Measurements from ENCODE around the gene MPC2. TPM values are rescaled to one million over a fixed set of nuclear protein-coding genes. Genes with fewer than 3 reads are reported as not detected.

MPC2 gene
- total RNA-seq, 1 donor from 2014 or later, result 38.1 TPM

DNA sequence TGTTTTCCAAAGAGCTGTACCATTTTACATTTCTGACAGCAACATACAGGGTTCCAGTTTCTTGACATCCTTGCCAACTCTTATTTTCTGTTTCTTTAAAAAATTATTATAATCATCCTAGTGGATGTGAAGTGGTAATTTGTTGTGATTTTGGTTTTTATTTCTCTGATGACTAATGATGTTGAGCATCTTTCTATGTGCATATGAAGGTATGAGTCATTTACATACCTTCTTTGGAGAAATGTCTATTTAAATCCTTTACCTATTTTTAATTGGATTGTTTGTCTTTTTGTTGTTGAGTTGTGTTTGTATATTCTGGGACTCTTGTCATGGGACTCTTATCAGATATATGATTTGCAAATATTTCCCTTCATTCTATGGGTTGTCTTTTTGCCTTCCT is 20.8 kb upstream of the MPC2 start:
- Histone ChIP-seq H3K4me1 (ENCODE audit: control insufficient read depth in 3 of 3, insufficient read depth in 3 of 3, low read length in 3 of 3) (peaks cover 0 to 4% (median 3%) of the 10 kb centered on the region in 3 donors), H3K4me3 (ENCODE audit: low read length in 3 of 3) (no peak overlapping the region), H3K27me3 (ENCODE audit: control insufficient read depth in 3 of 3, insufficient read depth in 3 of 3, low read length in 3 of 3) (no peaks in the 10 kb centered on the region), H3K27ac (ENCODE audit: low read depth, low read length) (no peak overlapping the region), H3K9me3 (ENCODE audit: control insufficient read depth in 3 of 3, low read length in 3 of 3) (no peaks in the 10 kb centered on the region), H3K36me3 (ENCODE audit: control insufficient read depth in 3 of 3, insufficient read depth in 3 of 3, low read length in 3 of 3) (peaks cover 0 to 23% (median 18%) of the 10 kb centered on the region in 3 donors), H3K9ac (ENCODE audit: low read depth in 1 of 3, low read length in 3 of 3) (no peak overlapping the region)

DNA sequence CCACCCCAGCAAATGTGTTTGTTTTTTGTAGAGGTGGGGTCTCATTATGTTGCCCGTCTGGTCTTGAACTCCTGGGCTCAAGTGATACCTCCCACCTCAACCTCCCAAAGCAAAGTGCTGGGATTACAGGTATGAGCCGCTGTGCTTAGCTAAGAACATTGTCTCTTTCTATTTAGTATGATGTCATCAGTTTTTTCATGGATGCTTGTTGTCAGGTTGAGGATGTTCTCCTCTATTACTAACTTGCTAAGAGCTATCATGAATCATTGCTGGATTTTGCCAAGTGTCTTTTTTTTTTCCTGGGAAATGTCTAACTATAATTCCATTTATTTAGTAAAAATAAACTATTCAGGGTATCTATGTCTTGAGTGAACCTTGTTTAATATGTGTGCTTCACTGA is 19.0 kb upstream of the MPC2 start:
- Histone ChIP-seq H3K4me3 (ENCODE audit: low read length in 3 of 3) (no peak overlapping the region), H3K9me3 (ENCODE audit: control insufficient read depth in 3 of 3, low read length in 3 of 3) (no peaks in the 10 kb centered on the region), H3K27ac (ENCODE audit: low read depth, low read length) (no peak overlapping the region), H3K36me3 (ENCODE audit: control insufficient read depth in 3 of 3, insufficient read depth in 3 of 3, low read length in 3 of 3) (peaks cover 0 to 28% (median 23%) of the 10 kb centered on the region in 3 donors), H3K27me3 (ENCODE audit: control insufficient read depth in 3 of 3, insufficient read depth in 3 of 3, low read length in 3 of 3) (no peaks in the 10 kb centered on the region), H3K4me1 (ENCODE audit: control insufficient read depth in 3 of 3, insufficient read depth in 3 of 3, low read length in 3 of 3) (peaks cover 0 to 4% (median 3%) of the 10 kb centered on the region in 3 donors), H3K9ac (ENCODE audit: low read depth in 1 of 3, low read length in 3 of 3) (no peak overlapping the region)

GRCh38 chr1:167950569-167950968 is 13.7 kb upstream of the MPC2 start:
- peaks cover 0 to 25% (median 22%) of the 10 kb centered on the region in 3 donors for H3K36me3 ChIP-seq (ENCODE audit: control insufficient read depth in 3 of 3, insufficient read depth in 3 of 3, low read length in 3 of 3)
- no peaks in the 10 kb centered on the region for H3K9me3 ChIP-seq (ENCODE audit: control insufficient read depth in 3 of 3, low read length in 3 of 3)
- no peaks in the 10 kb centered on the region for H3K27me3 ChIP-seq (ENCODE audit: control insufficient read depth in 3 of 3, insufficient read depth in 3 of 3, low read length in 3 of 3)
- no peak overlapping the region for H3K27ac ChIP-seq (ENCODE audit: low read depth, low read length)
- no peak overlapping the region for H3K4me3 ChIP-seq (ENCODE audit: low read length in 3 of 3)
- peaks cover 3 to 4% (median 3%) of the 10 kb centered on the region in 3 donors for H3K4me1 ChIP-seq (ENCODE audit: control insufficient read depth in 3 of 3, insufficient read depth in 3 of 3, low read length in 3 of 3)
- no peak overlapping the region for H3K9ac ChIP-seq (ENCODE audit: low read depth in 1 of 3, low read length in 3 of 3)

DNA sequence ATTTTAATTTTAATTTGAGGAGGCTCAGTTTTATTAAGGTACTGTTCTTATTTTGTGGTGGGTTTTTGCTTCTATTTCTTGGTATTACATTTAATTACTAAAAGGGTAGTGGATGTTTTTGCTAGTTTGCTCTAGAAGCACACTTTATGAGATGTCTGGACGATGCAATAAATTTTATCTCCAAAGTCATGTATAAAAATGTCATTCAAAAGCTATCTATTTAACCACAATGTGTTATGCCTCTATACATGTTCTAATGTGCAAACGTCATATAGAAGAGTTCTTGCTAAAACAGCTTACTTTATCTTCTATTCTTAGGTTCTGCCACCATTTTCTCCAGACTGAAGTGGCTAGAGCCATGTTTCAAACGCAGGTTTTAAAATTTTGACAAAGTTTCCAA is 12.9 kb upstream of the MPC2 start:
- no peak overlapping the region for H3K27ac ChIP-seq (ENCODE audit: low read depth, low read length)
- H3K4me1 ChIP-seq (ENCODE audit: control insufficient read depth in 3 of 3, insufficient read depth in 3 of 3, low read length in 3 of 3), result peaks cover 3 to 4% (median 3%) of the 10 kb centered on the region in 3 donors
- H3K27me3 ChIP-seq (ENCODE audit: control insufficient read depth in 3 of 3, insufficient read depth in 3 of 3, low read length in 3 of 3), result no peaks in the 10 kb centered on the region
- H3K36me3 ChIP-seq (ENCODE audit: control insufficient read depth in 3 of 3, insufficient read depth in 3 of 3, low read length in 3 of 3), result peaks cover 0 to 21% (median 19%) of the 10 kb centered on the region in 3 donors
- no peak overlapping the region for H3K9ac ChIP-seq (ENCODE audit: low read depth in 1 of 3, low read length in 3 of 3)
- no peak overlapping the region for H3K4me3 ChIP-seq (ENCODE audit: low read length in 3 of 3)
- H3K9me3 ChIP-seq (ENCODE audit: control insufficient read depth in 3 of 3, low read length in 3 of 3), result no peaks in the 10 kb centered on the region

GRCh38 chr1:167947733-167948132 is 10.9 kb upstream of the MPC2 start:
- Histone ChIP-seq H3K27me3 (ENCODE audit: control insufficient read depth in 3 of 3, insufficient read depth in 3 of 3, low read length in 3 of 3) (no peaks in the 10 kb centered on the region), H3K27ac (ENCODE audit: low read depth, low read length) (no peak overlapping the region), H3K9me3 (ENCODE audit: control insufficient read depth in 3 of 3, low read length in 3 of 3) (no peaks in the 10 kb centered on the region), H3K4me1 (ENCODE audit: control insufficient read depth in 3 of 3, insufficient read depth in 3 of 3, low read length in 3 of 3) (peaks cover 3 to 4% (median 3%) of the 10 kb centered on the region in 3 donors), H3K4me3 (ENCODE audit: low read length in 3 of 3) (no peak overlapping the region), H3K9ac (ENCODE audit: low read depth in 1 of 3, low read length in 3 of 3) (no peak overlapping the region), H3K36me3 (ENCODE audit: control insufficient read depth in 3 of 3, insufficient read depth in 3 of 3, low read length in 3 of 3) (peaks cover 0 to 8% (median 5%) of the 10 kb centered on the region in 3 donors)

GRCh38 chr1:167943541-167943940 is 6.7 kb upstream of the MPC2 start:
- H3K27me3 ChIP-seq (ENCODE audit: control insufficient read depth in 3 of 3, insufficient read depth in 3 of 3, low read length in 3 of 3), result no peaks in the 10 kb centered on the region
- no peak overlapping the region for H3K4me3 ChIP-seq (ENCODE audit: low read length in 3 of 3)
- no peaks in the 10 kb centered on the region for H3K9me3 ChIP-seq (ENCODE audit: control insufficient read depth in 3 of 3, low read length in 3 of 3)
- H3K27ac ChIP-seq (ENCODE audit: low read depth, low read length), result no peak overlapping the region
- H3K4me1 ChIP-seq (ENCODE audit: control insufficient read depth in 3 of 3, insufficient read depth in 3 of 3, low read length in 3 of 3), result peaks cover 0 to 9% (median 0%) of the 10 kb centered on the region in 3 donors
- no peaks in the 10 kb centered on the region for H3K36me3 ChIP-seq (ENCODE audit: control insufficient read depth in 3 of 3, insufficient read depth in 3 of 3, low read length in 3 of 3)
- H3K9ac ChIP-seq (ENCODE audit: low read depth in 1 of 3, low read length in 3 of 3), result no peak overlapping the region

DNA sequence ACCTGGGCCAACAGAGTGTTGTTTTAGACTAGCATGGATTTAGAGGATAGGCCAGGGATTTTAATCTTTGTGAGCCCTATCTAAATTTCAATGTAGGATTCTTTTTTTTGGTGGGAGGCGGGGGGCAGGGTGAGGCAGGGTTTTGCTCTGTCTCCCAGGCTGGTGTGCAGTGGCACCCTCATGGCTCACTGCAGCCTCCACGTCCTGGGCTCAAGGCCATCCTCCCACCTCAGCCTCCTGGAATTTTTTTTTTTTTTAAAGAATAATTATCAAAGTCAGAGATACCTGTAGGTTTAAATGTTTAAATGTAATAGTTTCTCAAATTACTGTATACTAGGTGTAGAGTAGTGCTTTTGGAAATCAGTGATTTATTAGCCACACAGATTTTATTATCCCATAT is 3.4 kb upstream of the MPC2 start:
- no peak overlapping the region for H3K27ac ChIP-seq (ENCODE audit: low read depth, low read length)
- peaks cover 0 to 15% (median 0%) of the 10 kb centered on the region in 3 donors for H3K4me1 ChIP-seq (ENCODE audit: control insufficient read depth in 3 of 3, insufficient read depth in 3 of 3, low read length in 3 of 3)
- H3K4me3 ChIP-seq (ENCODE audit: low read length in 3 of 3), result no peak overlapping the region
- no peaks in the 10 kb centered on the region for H3K36me3 ChIP-seq (ENCODE audit: control insufficient read depth in 3 of 3, insufficient read depth in 3 of 3, low read length in 3 of 3)
- no peaks in the 10 kb centered on the region for H3K27me3 ChIP-seq (ENCODE audit: control insufficient read depth in 3 of 3, insufficient read depth in 3 of 3, low read length in 3 of 3)
- no peaks in the 10 kb centered on the region for H3K9me3 ChIP-seq (ENCODE audit: control insufficient read depth in 3 of 3, low read length in 3 of 3)
- H3K9ac ChIP-seq (ENCODE audit: low read depth in 1 of 3, low read length in 3 of 3), result no peak overlapping the region

- Histone ChIP-seq H3K27me3 (ENCODE audit: control insufficient read depth in 3 of 3, insufficient read depth in 3 of 3, low read length in 3 of 3) (no peaks in the 10 kb centered on the region), H3K4me3 (ENCODE audit: low read length in 3 of 3) (peak overlapping the region; percentile 76 to 96 (median 94)), H3K9me3 (ENCODE audit: control insufficient read depth in 3 of 3, low read length in 3 of 3) (no peaks in the 10 kb centered on the region), H3K9ac (ENCODE audit: low read depth in 1 of 3, low read length in 3 of 3) (peak overlapping the region; percentile 97 to 99 (median 99)), H3K36me3 (ENCODE audit: control insufficient read depth in 3 of 3, insufficient read depth in 3 of 3, low read length in 3 of 3) (no peaks in the 10 kb centered on the region), H3K27ac (ENCODE audit: low read depth, low read length) (peak overlapping the region; percentile 91), H3K4me1 (ENCODE audit: control insufficient read depth in 3 of 3, insufficient read depth in 3 of 3, low read length in 3 of 3) (peaks cover 3 to 23% (median 9%) of the 10 kb centered on the region in 3 donors)
Observed at GRCh38 chr1:167938080-167938636, 1.3 kb upstream of the MPC2 start.

DNA sequence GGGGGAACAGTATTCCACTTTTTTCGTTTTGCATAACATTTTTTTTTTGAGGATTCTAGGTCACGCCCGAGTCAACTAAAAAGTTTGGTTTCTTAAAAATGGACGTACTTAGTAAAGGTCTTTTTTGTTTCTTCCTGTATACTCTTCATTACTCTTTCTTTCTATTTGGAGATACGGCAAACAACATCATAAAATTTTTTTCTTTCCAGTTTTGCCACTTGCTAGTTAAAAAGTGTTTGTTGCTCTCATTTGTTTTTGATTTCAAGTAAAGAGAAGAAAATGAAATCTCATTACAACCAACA is 788 bp upstream of the MPC2 start:
- Histone ChIP-seq H3K4me1 (ENCODE audit: control insufficient read depth in 3 of 3, insufficient read depth in 3 of 3, low read length in 3 of 3) (peaks cover 3 to 23% (median 9%) of the 10 kb centered on the region in 3 donors), H3K36me3 (ENCODE audit: control insufficient read depth in 3 of 3, insufficient read depth in 3 of 3, low read length in 3 of 3) (no peaks in the 10 kb centered on the region), H3K4me3 (ENCODE audit: low read length in 3 of 3) (peak overlapping the region; percentile 76 to 96 (median 94)), H3K9me3 (ENCODE audit: control insufficient read depth in 3 of 3, low read length in 3 of 3) (no peaks in the 10 kb centered on the region), H3K9ac (ENCODE audit: low read depth in 1 of 3, low read length in 3 of 3) (peak overlapping the region; percentile 97 to 99 (median 99)), H3K27ac (ENCODE audit: low read depth, low read length) (peak overlapping the region; percentile 91), H3K27me3 (ENCODE audit: control insufficient read depth in 3 of 3, insufficient read depth in 3 of 3, low read length in 3 of 3) (no peaks in the 10 kb centered on the region)

DNA sequence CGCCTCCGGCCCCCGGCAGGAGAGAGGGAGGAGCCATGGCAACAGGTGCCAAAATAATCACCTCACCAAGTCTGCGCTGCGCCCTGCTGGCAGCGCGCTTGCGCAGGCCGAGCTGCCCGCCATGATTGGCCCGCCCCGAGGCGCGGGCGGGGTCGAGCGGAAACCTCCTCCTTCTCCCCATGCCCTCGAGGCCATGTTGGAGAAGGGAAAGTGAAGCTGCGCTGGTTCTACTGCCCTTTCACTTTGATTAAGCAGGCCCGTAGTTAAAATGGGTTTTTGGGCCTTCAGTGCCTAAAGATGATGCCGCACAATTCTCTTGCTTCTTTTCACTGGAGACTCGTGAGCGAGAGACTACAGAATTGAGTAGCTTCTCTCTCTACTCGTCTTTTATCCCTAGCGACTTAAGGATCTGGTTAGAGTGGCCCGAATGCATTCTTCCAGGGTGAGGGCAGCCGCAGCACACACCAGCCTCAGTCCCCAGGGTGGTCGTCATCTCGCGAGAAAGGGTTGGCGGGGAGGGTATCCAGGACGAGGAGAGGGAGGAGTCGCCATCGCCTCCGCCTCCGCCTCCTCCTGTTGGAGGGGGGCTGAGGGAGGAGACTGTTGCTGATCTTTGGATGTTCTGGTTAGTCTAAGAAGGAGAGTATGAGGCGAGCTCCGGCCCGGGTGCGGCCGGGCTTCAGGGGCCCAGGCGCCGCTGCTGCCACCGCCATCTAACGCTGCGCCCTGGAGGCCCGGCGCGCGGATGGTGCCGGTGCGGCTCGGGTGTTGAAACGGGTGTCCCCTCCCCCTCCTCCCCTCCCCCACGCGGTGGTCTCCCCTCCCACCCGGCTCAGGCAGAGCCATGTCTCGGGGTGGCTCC is 573 bp downstream of the MPC2 start, which contains the start of gene DCAF6:
Gene DCAF6 (plus strand): TSS at position 616 of the 862 bp plus-strand sequence. CDS start 229 bp downstream, at position 845.
- peak within 1 kb of the TSS; percentile 91 for H3K27ac ChIP-seq (ENCODE audit: low read depth, low read length)
- no peaks in the 10 kb centered on the region for H3K27me3 ChIP-seq (ENCODE audit: control insufficient read depth in 3 of 3, insufficient read depth in 3 of 3, low read length in 3 of 3)
- no peaks in the 10 kb centered on the region for H3K36me3 ChIP-seq (ENCODE audit: control insufficient read depth in 3 of 3, insufficient read depth in 3 of 3, low read length in 3 of 3)
- H3K4me1 ChIP-seq (ENCODE audit: control insufficient read depth in 3 of 3, insufficient read depth in 3 of 3, low read length in 3 of 3), result peaks cover 3 to 17% (median 9%) of the 10 kb centered on the region in 3 donors
- no peaks in the 10 kb centered on the region for H3K9me3 ChIP-seq (ENCODE audit: control insufficient read depth in 3 of 3, low read length in 3 of 3)
- peak within 1 kb of the TSS; percentile 94 to 99 (median 96) for H3K4me3 ChIP-seq (ENCODE audit: low read length in 3 of 3)
- H3K9ac ChIP-seq (ENCODE audit: low read depth in 1 of 3, low read length in 3 of 3), result peak within 1 kb of the TSS; percentile 97 to 99 (median 99)

Measured in skeletal muscle tissue (tissue), 4 donors.